Measurements from ENCODE around the gene RBM10. TPM values are rescaled to one million over a fixed set of nuclear protein-coding genes. Genes with fewer than 3 reads are reported as not detected.

The RBM10 gene
- total RNA-seq, 1 donor from 2014 or later: 52.4 TPM

DNA sequence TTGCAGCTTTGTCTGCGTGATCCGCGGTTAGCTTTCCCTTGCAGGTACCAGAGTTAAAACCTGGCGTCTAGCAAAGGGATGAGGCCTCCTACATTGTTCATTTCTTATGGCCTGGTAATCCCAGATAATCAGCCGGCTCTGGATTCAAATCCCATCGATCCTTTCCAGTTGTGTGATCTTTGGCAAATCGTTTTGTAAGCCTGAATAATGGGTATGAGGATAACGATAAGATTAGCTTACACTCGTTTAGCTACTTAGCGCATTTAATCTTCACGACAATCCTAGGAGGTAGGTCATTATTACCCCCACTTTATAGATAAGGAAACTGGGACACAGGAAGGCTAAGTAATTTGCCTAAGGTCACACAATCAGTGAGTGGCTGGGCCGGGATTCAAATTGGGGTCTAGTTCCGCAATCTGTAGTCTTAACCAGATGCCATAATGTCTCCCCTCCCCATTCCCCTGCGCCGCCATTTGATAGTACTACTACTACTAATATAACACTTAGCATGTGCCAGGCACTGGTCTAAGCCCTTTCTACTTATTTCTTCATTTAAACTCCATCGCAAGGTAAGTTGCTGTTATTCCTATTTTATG, 46.9 kb downstream of the RBM10 start:
- intact Hi-C loops (cut with DNase I): loop anchor here (2.0 to 10.0 kb wide), 5 partner anchors 40 to 463 kb away; partner anchors contain the start of genes ELK1, NDUFB11, RBM10 and USP11
- no peaks in the 10 kb centered on the region for H3K36me3 ChIP-seq
- H3K27ac ChIP-seq: no peak overlapping the region
- H3K27me3 ChIP-seq: no peaks in the 10 kb centered on the region
- H3K9me3 ChIP-seq: no peaks in the 10 kb centered on the region
- DNase-seq (ENCODE audit: low spot score in 2 of 2): no peak
- peak overlapping the region; percentile 53 to 61 for H3K4me3 ChIP-seq
- H3K4me1 ChIP-seq: peaks cover 9 to 20% of the 10 kb centered on the region in 2 donors
- TF ChIP-seq, protein P1, sequence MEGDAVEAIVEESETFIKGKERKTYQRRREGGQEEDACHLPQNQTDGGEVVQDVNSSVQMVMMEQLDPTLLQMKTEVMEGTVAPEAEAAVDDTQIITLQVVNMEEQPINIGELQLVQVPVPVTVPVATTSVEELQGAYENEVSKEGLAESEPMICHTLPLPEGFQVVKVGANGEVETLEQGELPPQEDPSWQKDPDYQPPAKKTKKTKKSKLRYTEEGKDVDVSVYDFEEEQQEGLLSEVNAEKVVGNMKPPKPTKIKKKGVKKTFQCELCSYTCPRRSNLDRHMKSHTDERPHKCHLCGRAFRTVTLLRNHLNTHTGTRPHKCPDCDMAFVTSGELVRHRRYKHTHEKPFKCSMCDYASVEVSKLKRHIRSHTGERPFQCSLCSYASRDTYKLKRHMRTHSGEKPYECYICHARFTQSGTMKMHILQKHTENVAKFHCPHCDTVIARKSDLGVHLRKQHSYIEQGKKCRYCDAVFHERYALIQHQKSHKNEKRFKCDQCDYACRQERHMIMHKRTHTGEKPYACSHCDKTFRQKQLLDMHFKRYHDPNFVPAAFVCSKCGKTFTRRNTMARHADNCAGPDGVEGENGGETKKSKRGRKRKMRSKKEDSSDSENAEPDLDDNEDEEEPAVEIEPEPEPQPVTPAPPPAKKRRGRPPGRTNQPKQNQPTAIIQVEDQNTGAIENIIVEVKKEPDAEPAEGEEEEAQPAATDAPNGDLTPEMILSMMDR (IDR thresholded peaks at IDR 0.05): no peak

DNA sequence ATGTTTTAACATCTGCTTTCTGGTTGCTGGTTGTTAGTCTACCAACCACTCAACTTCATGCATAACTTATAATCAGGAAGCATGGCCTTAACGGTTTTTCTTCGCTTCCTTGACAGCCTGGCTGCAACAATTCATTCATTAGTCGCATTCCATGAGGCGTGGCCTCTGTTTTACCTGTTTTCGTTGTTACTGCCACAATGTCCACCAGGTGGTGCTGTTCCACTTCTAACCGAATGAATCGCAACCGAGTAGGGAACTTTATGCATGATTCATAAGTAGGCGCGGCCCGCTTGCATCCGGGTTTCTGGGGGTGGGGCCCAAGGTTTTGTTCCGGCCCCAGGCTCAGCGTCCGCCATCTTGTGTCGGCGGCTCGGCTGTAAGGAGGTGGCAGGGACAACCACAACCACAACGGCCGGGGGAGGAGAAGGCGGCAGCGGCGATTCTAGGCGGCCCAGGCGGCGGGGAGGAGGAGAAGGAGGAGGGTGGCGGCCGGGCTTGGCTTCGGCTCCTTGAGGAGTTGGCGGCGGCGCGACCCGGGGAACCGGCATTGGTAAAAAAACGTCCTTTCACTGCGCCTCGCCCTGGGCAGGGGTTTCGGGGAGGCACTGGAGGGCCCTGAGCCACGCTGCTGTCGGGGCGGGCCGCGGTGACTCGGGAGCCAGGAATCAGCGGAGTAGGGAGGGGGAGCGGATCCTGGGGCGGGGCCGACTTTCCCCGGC, 48.6 kb downstream of the RBM10 start, which contains the start of gene UBA1:
TSS of gene UBA1 (plus strand) at position 355 of the 719 bp plus-strand sequence. CDS start 4,974 bp downstream, outside the sequence.
- peak; percentile 92 to 99 for DNase-seq (ENCODE audit: low spot score in 2 of 2)
- Histone ChIP-seq H3K27me3 (no peaks in the 10 kb centered on the region), H3K36me3 (peaks cover 0 to 8% of the 10 kb centered on the region in 2 donors), H3K4me1 (peaks cover 12 to 24% of the 10 kb centered on the region in 2 donors), H3K9me3 (no peaks in the 10 kb centered on the region), H3K4me3 (peak within 1 kb of the TSS; percentile 72 to 99), H3K27ac (peak within 1 kb of the TSS; percentile 95 to 99)
- TF ChIP-seq, protein P1 (IDR thresholded peaks at IDR 0.05): peak; percentile 86 to 93 (median 90)
- intact Hi-C loops (cut with DNase I): loop anchor here (1.0 to 10.0 kb wide), 7 partner anchors 24 to 461 kb away; partner anchors contain the start of genes ELK1, USP11, UXT and ZNF41

DNA sequence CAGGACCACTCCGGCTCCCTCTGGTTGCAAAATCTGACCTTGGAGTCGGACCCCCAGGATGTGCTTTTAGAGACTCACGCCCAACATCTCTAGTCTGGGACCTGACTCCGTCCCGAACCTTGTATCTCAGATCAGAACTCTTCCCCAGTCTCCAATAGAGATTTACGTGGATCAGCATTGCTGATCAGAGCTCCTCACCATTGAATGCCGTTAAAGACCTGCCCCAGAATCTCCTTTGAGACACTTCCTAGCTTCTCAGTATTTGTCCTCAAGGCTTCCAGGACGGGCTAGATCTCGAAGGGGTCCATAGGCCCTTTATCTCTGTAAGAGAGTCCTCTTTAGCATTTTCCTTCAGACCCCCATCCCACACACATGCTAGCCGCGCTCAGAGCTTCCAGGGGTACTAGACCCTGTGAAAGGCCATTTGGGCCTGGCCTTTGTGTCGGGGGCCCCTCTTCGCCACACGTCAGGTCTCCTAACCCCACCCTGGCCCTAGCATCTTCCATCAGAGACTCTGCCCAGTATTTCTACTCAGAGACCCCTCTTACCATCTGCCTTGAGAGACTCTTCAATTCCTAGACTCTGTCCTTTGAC, 49.3 kb downstream of the RBM10 start:
- Histone ChIP-seq H3K36me3 (peaks cover 4 to 14% of the 10 kb centered on the region in 2 donors), H3K9me3 (no peaks in the 10 kb centered on the region), H3K27ac (peak overlapping the region; percentile 95 to 99), H3K4me1 (peaks cover 12 to 24% of the 10 kb centered on the region in 2 donors), H3K27me3 (no peaks in the 10 kb centered on the region), H3K4me3 (peak overlapping the region; percentile 72 to 99)
- intact Hi-C loops (cut with DNase I): loop anchor here (1.0 to 10.0 kb wide), 5 partner anchors 38 to 461 kb away; partner anchors contain the start of genes ELK1, USP11, UXT and ZNF41
- TF ChIP-seq, protein P1 (IDR thresholded peaks at IDR 0.05): no peak
- no peak for DNase-seq (ENCODE audit: low spot score in 2 of 2)

DNA sequence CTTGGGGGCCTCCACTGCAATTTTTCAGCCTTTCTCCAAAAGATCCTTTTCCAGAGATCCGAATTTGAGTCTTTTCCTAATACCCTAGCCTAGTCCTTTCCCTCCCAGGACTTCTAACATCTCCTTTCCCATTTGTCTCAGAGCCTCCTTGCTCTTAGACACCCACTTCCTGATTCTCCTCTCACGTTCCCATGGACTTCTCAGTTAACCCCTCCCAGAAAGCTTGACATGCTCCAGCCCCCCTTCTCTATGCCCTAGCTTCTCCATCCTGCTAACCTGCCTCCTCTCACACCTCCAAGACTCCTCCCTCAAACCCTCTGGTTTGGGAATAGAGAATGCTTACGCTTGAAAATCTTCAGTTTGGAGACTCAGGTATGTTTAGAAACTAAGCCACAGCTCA, 51.1 kb downstream of the RBM10 start:
- Histone ChIP-seq H3K27me3 (no peaks in the 10 kb centered on the region), H3K36me3 (peaks cover 22 to 32% of the 10 kb centered on the region in 2 donors), H3K9me3 (no peaks in the 10 kb centered on the region), H3K4me3 (peak overlapping the region; percentile 11 to 99), H3K4me1 (peaks cover 12 to 24% of the 10 kb centered on the region in 2 donors), H3K27ac (no peak overlapping the region)
- intact Hi-C loops (cut with DNase I): loop anchor here (10.0 kb wide), 1 partner anchor 459 kb away; the partner anchor contains the start of genes ELK1 and UXT
- TF ChIP-seq, protein P1 (IDR thresholded peaks at IDR 0.05): no peak
- no peak for DNase-seq (ENCODE audit: low spot score in 2 of 2)

DNA sequence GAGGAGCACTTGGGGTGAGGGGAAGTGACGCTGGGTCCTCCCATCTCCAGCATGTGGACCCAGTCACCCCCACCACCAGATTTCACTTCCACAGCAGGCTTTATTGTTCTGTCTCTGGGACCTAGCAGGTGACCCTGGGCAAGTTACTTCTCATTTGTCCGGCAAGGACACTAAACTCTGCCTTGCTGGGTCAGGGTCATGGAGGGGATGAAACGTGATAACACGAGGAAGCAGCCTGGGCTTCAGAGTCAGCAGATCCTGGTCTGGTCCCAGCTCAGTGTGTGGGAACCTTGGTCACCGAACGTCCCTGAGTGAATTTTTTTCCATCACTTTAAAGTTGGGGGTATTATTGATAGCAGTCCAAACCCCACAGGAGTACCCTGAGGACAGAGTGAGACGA, 52.5 kb downstream of the RBM10 start:
- H3K4me1 ChIP-seq: peaks cover 12 to 24% of the 10 kb centered on the region in 2 donors
- no peaks in the 10 kb centered on the region for H3K27me3 ChIP-seq
- H3K27ac ChIP-seq: no peak overlapping the region
- H3K9me3 ChIP-seq: no peaks in the 10 kb centered on the region
- TF ChIP-seq, protein P1 (IDR thresholded peaks at IDR 0.05): no peak
- peaks cover 37 to 47% of the 10 kb centered on the region in 2 donors for H3K36me3 ChIP-seq
- intact Hi-C loops (cut with DNase I): loop anchor here (10.0 kb wide), 1 partner anchor 457 kb away; the partner anchor contains the start of genes ELK1 and UXT
- DNase-seq (ENCODE audit: low spot score in 2 of 2): no peak
- peak overlapping the region in 1 of 2 donors; percentile 17 for H3K4me3 ChIP-seq

All from ascending aorta (tissue), 2 donors.